HTR-8/SVneo (cell line): ENCODE results near the gene SPOCK2.
A peak's percentile ranks its signal among the peaks of the same experiment; 100 is the strongest.
"Not testable (repeated sequence)": the region's sequence is repeated elsewhere in the genome, so short reads cannot be mapped to it uniquely, and the experiment has no call there.

Experiments
- DNase-seq: peaks from one replicate; pipeline ENCODE4 v3.0.0; 2011; ENCODE audit warnings: low spot score, mixed read lengths; ENCODE audit not compliant: insufficient read length
- FAIRE-seq: peaks from 2 replicates; lab custom pipeline; 2011; peaks lifted over from hg19 to GRCh38; lab: Jason Lieb, UNC

Gene SPOCK2, protein sequence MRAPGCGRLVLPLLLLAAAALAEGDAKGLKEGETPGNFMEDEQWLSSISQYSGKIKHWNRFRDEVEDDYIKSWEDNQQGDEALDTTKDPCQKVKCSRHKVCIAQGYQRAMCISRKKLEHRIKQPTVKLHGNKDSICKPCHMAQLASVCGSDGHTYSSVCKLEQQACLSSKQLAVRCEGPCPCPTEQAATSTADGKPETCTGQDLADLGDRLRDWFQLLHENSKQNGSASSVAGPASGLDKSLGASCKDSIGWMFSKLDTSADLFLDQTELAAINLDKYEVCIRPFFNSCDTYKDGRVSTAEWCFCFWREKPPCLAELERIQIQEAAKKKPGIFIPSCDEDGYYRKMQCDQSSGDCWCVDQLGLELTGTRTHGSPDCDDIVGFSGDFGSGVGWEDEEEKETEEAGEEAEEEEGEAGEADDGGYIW

DNA sequence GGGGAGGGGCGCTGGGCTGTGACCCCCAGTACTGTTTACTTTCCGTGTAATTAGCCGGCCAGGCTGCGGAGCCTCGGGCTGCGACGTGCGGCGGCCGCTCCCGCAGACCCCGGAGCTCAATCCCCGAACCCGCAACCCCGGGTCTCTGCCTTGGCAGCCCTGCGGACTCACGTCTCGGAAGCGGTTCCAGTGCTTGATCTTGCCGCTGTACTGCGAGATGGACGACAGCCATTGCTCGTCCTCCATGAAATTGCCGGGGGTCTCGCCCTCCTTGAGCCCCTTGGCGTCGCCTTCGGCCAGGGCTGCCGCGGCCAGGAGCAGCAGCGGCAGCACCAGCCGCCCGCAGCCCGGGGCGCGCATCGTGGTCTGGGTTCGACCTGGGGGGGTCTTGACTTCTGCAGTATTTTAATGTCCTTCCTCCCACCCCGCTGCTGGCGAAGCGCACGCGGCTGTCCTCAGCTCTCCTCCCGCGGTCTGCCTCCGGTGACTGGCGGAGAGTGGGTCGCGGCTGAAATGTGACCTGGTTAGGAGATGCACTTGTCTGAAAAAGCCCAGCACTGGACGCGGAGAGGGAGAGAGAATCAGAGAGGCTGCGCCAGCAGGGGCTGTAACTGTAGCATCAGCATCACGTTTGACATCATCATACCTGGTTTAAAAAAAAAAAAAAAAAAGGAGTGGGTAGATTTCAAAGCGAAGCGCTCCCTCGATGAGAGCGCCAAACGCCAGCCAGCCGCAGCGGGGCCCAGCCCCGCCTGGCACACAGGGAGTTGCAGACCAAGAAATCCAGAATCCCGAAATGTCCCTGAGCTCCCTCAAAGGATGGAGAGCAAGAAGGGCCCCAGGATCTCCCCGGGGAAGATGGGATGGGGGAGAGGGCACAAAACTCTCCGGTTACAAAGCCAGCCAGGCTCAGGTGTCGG, at the start of gene SPOCK2:
SPOCK2 (minus strand) TSS at position 583 of the 920 bp plus-strand sequence; CDS start at position 360, 223 bp downstream.
- FAIRE-seq (no peak), DNase-seq (no peak)

DNA sequence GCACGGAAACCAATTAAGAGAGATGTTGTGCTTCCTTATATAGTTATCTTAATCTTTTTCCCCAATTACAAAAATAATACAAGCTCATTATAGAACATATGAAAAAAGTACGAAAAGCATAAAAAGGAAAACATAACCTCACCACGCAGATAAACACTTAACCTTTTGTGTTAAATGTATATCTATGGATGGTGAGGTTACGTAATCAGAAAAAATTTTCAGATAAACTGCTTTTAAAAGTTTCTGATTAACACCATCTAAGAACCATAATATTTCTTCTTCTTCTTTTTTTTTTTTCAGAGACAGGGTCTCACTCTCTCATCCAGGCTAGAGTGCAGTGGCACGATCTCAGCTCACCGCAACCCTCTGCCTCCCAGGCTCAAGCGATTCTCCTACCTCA, 49.2 kb upstream of the SPOCK2 start:
- FAIRE-seq (no peak), DNase-seq (no peak)

DNA sequence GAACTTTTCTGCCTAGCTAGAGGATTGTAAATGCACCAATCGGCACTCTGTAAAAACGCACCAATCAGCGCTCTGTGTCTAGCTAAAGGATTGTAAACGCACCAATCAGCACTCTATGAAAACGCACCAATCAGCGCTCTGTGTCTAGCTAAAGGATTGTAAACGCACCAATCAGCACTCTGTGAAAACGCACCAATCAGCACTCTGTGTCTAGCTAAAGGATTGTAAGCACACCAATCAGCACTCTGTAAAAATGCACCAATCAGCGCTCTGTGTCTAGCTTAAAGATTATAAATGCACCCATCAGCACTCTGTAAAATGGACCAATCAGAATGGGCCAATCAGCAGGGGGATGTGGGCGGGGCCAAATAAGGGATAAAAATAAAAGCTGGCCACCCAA, 47.9 kb upstream of the SPOCK2 start:
- DNase-seq, FAIRE-seq: not testable (repeated sequence)

DNA sequence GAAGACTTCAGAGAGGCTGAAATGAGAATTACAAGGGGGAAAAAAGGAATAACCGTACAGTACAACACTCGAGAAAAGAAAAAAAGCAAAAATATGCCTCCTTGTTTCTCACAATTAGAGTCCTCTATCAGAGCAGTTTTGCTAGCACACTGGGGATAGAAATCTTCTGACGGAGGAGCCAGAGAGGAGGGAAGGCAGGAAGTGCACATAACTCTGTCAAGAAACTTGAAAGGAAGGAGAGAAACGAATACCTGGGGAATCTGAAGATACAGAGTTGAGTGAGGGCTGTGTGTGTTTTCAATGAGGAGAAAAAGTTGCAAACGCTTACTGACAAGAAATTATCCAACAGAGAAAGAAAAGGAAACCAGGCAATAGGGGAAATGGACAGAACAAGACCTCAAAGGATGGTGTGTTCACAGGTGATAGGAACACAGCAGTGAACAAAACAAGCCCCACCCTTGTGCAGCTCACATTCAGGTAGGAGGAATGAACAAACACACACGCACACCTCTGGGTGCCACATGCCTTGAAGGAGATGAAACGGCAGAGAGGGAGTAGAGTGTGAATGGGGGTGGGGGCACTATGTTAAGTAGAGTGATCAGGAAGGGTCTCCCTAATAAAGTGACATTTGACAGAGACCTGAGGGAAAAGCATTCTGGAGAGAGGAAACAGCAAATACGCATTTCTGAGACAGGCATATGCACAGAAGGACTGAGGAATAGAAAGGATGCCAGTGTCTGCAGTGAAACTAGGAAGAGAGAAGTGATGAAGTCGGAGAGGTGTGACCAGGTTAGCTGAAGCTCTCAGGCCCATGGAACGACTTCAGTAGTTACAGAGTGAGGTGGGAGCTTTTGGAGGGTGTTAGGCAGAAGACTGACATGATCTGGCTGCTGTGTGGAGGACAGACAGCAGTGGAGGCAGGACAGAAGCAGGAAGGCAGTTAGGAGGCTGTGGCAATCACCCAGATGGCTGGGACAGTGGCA, 46.7 kb upstream of the SPOCK2 start:
- DNase-seq, result no peak
- no peak for FAIRE-seq

DNA sequence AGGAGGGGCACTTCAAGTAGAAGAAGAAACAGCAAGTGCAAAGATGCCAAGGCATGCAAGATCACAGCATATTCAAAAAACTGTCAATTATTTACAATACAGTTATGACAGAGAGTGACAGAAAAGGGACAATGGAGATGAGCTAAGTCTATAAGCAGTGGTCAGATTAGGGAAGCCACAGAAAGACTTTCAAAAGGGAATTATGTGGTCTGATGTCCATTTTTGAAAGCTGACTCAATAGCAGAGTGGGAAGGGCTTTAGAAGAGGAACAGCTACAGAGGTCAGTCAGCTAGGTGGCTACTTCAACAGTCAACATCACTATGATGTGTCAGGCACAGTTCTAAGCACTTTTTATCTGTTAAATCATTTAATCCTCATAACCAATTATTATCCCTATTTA, 45.2 kb upstream of the SPOCK2 start:
- FAIRE-seq (no peak), DNase-seq (peak; percentile 39)

DNA sequence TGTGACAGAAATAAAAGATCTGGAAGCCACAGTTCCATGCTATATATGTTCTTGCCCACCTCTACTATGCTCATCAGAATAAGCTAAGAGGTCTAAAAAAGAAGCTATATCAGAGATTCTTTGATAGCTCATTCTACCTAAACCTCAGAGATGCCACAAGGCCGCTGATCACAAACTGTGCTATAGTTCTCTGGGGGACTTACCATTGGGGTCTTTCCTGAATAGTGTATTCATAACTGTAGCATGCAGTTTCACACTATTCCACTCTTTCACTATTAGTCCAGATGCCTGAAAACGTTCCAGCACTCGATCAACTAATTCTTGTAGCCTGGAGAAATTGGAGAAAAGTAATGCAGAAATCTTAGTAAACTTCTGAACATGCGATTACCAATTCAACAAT, 44.5 kb upstream of the SPOCK2 start:
- no peak for FAIRE-seq
- DNase-seq, result no peak

DNA sequence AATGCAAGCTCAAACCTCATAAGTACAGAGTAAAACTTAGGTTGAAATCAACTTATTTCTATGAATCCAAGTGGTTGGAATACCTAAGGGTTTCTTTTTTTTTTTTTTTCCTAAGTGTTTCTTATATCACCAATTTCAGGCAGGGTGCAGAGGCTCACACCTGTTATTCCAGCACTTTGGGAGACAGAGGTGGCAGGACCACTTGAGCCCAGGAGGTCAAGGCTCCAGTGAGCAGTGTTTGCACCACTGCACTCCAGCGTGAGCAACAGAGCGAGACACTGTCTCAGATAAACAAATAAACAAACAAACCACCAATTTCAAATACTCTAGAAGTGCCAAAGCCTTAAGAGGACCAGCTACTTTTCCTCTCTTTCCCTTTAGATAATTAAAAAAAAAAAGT, 39.2 kb upstream of the SPOCK2 start:
- DNase-seq, result no peak
- no peak for FAIRE-seq

DNA sequence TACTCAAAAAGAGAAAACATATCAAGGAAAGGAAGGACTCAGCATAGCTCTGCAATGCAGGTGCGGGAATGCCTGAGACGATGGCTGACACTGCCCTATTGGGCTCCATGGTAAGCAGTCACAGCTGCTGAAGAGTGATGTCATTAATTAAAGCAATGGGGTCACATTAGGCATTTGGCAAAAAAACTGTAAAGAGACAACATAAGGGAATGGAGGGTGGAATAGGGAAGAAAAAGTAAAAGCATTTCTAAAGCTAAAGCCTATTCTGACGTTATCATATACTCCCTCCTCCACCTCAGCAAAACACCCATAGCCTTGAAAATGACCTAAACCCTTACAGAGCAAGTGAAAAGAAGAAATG, 38.5 kb upstream of the SPOCK2 start:
- DNase-seq, result no peak
- no peak for FAIRE-seq

DNA sequence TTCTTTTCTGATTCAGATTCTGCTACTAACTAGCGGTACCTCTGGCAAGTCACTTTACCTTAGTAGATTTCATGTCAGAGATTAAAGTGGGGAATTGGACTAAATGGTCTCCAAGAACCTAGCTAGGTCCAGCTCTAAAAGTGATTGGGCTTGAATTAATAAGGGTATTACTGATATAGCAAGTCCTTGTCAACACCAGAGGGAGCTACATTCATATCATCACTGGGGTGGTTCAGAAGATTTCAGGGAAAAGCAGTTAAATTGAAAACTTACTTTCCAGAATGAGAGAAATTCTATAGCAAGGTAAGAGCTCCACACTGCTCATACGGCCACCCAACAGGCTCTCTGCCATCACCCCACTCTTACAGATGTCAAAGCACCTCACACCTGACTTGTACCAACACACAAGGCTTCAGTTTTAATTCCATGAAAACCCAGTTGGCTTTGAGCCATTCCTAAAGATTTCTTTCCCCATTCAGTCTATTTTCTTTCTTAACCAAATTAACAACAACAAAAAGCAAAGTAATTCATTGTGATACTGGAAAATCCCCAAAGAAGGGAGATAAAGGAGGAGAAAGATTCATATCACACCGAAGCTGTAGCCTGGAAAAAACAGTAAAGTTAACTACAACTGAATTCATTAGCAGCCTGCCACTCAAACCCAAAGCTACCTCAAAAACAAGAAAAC, 38.0 kb upstream of the SPOCK2 start:
- DNase-seq, result peak; percentile 43
- peak; percentile 59 for FAIRE-seq

DNA sequence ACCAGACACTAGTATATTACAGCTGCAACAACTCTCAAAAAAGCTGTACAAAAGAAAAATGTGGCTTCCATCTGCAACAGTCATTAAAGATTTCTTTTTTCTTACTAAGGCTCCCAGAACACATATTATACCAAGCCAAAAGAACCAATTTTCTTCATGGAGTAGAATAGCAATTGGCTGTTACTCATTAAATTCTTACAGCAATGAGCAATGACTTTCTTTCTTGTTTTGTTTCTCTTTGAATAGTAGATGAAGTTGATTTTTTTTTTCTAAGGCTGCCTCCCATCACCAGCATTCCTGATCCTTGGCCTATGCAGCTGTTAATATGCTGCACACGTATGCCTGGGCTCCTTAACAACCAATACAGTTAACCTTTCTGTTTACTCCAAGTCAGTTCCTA, 36.6 kb upstream of the SPOCK2 start:
- FAIRE-seq (no peak), DNase-seq (no peak)

DNA sequence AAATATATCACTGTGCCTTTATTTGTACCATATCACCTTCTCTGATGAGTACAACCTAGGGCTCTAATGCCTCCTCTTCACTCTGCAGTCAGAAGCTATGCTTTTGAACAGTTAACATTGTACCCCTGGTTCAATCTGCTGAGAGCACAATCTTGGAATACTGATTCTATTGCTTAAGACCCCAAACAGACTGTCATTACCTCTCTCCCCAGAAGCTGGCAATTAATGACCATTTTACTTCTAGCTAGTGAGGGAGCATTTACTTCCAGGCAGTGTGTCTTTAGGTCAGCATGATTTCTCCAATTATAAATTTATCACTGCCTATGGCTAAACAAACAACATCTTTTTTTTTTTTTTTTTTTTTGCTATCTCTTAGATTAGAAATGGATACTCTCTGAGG, 36.0 kb upstream of the SPOCK2 start:
- no peak for DNase-seq
- no peak for FAIRE-seq

DNA sequence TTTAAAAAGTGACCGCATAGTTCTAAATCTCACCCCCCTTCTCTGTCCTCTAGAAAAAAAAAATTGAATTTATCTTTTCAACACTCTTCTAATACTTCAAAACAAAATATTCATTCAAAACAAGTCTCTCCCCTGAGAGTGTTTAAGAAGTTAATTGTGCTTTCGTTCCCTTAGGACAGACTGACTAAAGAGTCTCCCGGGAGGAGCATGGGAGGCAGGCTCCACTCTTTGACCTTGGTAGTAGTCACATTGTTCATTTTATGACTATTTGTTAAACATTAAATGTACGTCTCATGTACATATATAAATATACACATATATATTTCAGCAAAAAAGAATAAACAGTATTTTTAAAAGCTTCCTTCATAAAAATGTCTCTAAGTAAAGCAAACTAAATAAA, 35.3 kb upstream of the SPOCK2 start:
- DNase-seq (no peak), FAIRE-seq (no peak)

DNA sequence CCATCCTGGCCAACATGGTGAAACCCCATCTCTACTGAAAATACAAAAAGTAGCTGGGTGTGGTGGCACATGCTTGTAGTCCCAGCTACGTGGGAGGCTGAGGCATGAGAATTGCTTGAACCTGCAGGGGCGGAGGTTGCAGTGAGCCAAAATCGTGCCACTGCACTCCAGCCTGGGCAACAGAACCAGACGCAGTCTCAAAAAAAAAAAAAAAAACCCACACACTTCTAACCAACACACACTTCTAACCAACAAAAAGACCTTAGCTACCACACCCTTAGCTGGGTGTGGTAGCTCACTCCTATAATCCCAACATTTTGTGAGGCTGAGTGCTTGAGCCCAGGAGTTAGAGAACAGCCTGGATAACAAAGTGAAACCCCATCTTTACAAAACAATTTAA, 33.9 kb upstream of the SPOCK2 start:
- FAIRE-seq (no peak), DNase-seq (no peak)

DNA sequence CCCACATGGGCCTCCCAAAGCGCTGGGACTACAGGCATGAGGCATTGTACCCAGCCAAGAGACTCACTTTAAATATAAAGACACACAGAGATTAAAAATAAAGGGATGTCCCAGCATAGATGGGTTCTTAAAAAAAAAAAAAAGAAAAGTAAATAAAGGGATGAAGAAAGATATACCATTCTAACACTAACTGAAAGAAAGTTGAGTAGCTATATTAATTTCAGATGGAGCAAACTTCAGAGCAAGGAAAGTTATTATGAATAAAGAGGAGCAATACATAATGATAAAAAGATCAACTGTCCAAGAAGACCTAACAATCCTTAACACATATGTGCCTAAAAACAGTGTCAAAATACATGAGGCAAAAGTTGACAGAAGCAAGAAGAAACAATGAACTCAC, 33.0 kb upstream of the SPOCK2 start:
- FAIRE-seq (no peak), DNase-seq (no peak)

DNA sequence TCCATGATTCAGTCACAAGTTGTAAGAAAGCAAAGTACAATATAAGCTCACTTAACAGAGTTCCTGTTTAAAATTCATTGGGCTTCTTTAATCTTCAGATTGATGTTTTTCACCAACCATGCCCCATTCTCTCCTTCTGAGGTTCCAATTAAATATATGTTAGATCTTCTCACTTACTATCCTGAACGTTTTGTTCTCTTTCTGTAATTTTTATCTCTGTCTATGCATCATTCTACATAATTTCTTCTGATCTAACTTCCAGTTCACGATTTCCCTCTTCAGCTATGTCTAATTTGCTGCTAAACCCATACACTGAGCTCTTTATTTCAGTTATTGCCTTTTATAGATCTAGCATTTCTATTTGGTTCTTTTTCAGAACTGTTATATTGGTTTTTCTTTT, 28.0 kb upstream of the SPOCK2 start:
- DNase-seq (no peak), FAIRE-seq (no peak)

DNA sequence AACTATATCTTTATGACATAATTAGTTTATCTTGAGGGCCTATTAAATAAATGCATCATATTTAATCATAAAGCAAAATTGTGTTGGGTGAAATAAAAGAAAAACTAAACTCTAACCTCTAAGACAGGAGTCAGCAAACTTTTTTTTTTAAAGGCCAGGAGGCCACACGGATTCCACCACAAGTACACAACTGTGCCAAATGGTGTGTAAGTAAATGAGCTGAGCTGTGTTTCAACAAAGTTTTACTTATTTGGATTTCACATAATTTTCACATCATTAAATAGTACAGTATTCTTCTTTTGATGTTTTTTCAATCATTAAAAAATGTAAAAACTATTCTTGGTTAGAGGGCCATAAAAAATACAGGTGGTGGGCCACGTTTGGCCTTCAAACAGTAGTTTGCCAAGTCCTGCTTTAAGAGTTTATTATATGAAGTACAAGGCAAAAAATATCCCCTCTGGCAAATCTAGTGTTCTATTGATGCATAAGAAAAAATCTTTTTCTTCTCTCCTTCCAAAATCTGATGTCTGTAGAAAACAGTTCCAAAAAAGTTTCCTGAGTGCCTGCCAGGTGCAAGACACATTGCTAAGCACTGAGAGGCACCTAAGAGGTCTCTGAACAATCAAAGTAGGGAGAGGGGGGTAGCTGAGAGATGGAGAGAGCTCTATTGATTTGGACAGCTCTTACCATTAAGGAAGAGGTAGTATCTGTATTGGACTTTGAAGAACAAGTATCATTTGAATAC, 26.5 kb upstream of the SPOCK2 start:
- FAIRE-seq (no peak), DNase-seq (no peak)

DNA sequence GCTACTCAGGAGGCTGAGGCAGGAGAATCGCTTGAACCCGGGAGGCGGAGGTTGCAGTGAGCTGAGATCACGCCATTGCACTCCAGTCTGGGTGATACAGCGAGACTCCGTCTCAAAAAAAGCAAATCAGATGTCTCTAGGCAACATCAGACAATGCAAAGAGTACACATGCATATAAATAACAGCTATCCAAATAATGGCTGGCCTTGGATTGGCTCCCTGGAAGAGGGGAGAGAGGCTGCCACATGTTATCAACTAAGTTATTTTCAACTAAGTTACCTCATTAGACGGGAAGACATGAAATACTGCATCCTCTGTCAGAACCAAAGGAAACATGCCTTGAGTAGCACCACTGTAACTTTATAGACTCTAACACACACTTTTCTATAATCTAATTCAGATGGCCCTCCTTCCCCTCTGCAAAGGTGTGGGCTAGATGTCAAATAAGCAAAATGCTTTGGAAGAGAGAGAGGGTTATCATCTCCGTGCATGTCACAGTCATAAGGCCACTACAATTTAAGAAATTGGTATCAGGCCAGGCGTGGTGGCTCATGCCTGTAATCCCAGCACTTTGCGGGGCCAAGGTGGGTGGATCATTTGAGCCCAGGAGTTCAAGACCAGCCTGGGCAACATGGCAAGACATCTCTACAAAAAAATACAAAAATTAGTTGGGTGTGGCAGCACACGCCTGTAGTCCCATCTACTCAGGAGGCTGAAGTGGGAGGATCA, 22.5 kb upstream of the SPOCK2 start:
- FAIRE-seq (no peak), DNase-seq (no peak)

DNA sequence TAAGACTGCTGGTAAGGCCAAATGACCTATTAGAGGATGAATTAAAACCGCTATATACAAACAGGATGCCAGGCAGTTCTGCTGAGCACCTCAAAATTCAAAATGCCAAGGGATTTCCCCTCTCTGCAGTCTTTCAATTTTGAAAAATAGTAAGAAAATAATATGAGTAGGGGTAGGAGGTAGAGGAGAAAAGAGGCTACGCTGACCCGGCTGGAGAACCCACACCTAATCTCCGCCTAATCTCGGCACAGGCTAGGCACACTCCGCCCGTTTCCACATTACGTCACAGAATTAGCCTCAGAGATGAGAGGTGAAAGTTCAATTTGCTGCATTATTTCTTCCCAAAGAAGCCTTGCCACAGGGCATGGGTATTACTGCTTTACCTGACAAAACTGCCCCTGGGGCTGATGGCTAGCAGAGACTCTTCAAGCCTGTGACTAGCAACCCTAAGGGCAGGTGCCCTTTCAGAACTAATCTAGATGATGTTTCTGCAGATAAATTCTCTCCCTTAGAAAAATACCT, 21.3 kb upstream of the SPOCK2 start:
- no peak for DNase-seq
- no peak for FAIRE-seq
